IPS-NIHi11 (cell line): ENCODE results near the gene SKI.
"Not testable (repeated sequence)": the region's sequence is repeated elsewhere in the genome, so short reads cannot be mapped to it uniquely, and the experiment has no call there.

Experiments
- DNase-seq: peaks from one replicate; pipeline ENCODE4 v3.0.0; 2012; ENCODE audit warnings: mixed read lengths, low spot score

Gene SKI

DNA sequence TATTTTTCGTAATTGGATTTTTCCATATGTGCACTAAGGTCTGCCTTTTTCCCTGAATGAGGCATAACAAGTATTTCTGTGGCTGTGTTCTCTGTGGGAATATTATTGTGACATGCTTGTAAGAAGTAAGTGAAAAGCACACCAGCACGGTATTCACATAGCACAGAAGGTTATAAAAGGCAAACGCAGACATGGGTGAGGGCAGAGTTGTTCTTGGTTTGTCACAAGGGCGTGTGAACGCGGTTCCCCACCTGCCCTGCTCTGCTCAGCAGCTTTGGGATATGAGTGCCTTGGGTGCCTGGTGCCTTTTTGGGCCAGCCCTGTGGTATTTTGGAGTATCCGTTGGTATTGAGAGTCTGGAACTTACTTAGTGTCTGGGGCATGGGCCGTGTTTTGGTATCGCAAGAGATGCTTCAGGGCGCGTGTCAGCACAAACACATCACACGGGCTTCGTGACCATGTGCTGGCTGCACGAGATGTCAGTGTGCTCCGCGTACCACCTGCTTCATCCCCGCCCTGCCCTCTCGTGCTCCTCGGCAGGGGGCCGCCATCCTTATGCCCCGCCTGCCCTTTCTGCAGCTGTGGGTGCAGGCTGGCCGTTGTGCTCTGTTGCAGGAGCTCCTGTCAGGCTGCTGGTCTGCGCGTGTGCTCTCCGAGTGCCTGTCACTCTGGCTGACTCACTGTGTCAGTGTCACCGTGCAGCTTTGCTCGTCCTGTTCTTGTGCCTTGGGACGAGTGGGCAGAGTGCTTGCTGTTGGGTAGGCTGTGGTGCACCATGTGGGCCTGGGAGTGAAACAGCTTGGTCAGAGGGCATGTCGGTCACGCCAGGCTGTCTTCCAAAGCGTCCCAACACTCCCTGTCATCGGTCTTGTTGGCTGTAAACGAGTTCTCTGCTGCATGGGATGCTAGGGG lies 15.0 kb downstream of the SKI start:
- DNase-seq, result no peak

DNA sequence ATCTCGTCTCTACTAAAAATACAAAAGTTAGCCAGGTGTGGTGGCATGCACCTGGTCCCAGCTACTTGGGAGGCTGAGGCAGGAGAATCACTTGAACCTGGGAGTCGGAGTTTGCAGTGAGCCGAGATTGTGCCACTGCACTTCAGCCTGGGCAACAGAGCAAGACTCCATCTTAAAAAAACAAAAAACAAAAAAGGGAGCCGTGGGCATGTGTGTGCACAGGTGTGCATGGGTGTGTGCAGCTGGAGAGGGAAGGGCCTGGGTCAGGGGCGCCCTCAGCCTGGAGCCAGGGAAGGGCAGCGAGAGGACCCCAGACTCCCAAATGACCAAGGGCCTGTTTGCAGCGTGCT lies 18.9 kb downstream of the SKI start:
- DNase-seq, result not testable (repeated sequence)

DNA sequence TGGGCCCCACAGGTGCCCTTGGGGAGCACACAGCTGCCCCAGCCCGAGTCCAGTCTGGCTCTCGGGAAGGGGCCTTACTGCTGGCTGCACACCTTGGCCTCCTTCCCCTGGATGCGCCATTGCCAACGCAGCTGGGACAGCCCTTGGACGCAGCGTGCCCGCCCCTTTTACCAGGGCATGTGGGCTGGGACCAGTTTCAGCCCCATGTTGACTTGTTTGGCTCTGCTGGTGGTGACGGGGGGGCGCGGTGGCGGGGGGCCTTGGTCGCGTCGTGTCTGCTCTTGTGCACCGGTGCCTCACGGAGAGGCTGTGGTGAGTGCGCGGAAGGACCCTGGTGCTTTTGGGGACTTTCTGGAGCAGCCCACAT lies 19.6 kb downstream of the SKI start:
- DNase-seq, result no peak

DNA sequence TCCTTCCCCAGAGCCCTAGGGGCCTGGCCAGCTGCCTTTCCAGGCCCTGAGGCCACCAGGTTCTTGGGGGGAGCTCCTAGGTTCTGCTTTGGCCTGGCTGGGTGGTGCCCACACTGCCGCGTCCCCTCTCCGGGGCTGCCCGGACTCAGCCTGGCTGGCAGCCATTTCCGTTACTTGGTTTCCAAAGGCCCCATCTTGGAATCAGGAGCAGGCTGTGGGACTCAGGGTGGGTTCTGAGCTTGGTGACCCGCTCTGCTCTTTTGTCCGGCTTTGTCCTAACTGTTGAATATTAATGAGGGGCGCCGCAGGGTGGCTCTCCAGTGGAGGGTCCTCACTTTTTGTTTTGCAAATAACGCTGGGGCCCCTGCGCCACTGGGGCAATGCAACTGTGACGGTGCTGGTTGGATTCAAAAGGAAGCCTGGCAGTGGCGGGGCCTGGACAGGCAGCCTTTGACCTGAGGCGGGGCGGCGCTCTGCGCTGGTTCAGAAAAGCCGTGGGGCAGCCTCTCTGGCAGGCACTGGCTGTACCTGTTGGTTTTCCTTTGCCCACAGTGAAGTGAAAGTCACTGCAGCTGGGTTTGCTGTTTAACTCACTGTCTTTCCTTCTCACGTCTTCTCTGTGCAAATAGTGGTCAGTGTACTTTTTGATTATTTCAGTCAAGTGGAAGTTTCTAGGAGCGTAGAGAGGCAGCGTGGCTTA lies 20.2 kb downstream of the SKI start:
- peak; percentile 95 for DNase-seq

DNA sequence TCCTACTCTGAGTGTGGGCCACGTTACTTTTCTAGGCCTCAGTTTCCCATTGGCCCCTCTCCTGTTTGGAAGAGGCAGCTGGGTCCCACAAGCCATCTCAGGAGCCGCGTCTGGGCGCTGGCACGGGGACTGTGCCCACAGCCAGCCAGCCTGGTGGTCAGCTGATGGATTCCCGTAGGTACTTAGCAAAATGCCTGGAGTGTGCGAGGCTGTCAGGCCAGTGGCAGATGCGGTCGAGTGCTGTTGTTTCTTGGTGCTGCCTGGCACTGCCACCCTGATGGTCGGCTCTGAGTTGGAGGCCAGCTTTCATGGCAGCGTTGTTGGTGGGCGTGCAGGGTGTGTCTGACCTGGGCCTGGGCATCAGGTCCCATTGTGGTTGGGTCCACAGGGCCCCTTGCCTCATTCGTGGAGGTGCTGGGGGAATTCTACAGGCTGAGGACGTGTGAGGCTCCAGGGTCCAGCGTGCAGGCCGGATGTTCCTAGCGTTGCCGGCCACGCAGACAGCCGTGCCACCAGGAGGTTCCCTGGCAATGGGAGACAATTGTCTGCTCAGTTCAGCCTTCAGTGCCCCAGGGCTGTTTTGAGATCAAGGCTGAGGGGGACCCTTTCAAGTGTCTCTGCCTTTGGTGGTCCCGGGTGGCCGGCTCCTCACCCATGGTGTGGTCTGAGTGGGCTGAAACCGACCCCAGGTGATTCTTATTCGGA lies 20.9 kb downstream of the SKI start:
- no peak for DNase-seq

DNA sequence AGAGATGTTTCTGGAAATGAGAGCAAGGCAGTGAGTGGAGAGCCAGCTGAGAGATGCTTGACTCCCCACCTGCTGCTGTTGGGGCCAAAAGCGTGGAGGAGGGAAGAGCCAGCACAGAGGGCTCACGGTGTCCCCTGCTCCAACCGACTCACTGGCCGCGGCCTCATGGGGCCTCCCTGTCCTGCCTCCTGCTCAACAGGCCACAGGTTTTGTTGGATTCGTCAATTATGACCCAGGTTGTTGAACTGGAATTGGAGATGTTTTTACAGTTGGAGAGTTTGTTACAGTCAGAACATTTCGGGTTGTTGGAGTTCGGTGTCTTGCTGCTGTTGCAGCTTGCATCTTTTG lies 21.4 kb downstream of the SKI start:
- DNase-seq, result no peak

DNA sequence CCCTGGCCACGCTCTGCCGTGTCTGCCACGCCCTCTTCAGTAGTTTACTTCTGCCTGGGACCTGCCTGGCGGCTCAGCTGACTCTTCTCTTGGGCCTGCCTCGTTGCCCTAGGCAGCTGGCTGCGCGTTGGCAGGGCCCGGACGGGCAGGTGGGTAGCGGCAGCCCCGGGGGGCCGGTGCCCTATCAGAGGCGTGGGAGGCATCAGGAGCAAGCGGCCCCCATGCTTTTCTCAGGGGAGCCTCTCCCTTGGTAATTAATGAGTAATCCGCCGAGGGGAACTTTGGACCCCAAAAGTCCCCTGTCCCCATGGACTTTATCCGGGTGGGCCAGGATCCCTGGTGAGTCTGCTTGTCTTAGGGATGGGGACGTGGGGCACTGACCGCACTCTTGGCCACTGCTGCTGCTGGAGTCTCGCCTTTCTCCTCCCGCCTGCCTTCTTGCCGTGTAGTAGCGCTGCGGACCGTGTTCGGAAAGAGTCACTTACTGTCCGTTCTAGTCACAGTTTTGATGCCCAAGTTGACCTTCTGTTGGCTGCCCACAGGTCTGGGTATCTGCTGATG lies 22.7 kb downstream of the SKI start:
- no peak for DNase-seq

DNA sequence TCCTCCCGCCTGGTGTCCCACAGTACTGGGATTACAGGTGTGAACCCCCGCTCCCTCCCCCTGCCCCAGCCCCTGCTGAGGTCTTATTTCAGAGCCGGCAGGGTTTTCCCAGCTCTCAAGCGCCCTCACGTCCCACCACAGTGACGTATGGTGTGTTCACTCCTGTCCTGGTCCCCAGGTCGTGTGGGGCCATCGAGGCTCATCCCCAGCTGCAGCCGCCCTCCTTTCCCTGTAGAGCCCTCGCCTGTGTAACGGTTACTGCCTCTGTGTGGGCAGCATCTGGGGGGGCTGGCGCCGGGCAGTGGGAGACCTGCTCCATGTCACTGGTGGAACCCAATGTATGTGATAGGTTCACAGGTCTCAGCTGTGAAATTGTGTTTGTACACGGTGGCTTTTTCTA lies 23.2 kb downstream of the SKI start:
- DNase-seq, result no peak

DNA sequence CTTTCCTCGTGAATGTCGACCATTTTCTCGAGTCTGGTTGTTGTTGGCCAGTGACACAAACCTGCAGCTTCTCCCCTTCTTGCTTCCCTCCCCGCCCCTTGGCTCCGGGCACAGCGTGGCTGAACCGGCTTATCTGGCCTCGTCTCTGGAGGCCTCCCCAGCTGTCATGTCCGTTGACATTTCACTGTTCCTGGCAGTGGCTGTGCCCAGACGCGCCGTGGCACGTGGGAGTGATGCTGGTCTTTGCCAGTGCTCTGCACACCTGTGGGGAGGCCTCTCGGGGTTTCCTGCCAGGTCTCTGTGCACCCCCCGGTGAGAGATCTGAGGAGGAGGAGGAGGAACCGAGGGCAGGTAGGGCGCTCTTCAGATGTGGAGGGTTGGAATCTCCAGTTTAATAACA lies 23.7 kb downstream of the SKI start:
- no peak for DNase-seq

DNA sequence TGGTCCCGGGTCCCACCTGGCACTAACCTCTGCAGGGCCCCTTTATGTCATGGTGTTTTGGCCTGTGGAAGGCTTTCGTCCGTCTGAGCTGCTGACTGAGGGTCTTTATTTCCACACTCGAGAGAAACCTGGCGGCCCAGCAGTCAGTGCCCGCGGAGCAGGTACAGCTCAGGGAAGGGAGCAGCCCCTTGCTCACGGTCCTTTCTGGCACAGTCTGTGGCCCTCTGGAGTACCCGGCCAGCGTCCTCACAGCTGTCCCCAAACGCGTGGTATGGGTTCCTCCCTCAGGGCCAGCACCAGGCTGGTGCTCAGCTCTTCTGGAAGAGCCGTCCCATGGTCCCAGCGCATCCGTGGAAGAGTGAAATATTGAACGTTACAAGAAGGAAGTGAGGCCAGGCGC lies 24.3 kb downstream of the SKI start:
- no peak for DNase-seq

DNA sequence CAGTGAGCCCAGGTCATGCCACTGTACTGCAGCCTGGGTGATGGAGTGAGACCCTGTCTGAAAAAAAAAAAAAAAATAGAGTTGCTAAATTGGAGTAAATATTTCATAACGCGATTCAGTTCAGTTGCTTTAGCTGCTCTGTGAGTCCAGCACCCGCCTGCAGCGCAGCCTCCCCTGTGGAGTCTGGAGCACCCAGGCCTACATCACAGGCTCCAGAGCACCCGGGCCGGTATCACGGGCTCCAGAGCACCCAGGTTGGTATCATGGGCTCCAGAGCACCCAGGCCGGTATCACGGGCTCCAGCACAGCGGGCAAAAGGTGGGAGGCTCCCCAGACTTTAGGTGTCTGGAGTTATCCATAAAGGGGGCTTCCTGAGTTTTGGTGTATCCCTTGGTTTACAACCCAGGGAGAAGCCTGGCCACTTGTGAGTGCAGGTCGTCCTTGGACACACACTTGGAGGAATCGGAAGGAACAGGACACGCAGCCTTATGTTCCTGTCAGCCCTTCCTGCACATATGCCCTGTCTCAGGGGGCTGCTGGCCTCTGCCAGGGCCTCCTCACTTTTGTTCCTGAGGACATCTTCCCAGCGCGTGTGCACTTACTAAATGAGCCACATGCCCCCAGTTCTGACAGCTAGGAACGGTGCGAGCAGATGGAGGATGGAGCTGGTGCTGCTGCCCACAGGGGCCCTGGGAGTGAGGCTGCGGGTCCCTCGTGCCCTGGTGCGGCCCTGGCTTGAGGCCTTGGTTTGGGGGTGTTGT lies 25.1 kb downstream of the SKI start:
- no peak for DNase-seq

DNA sequence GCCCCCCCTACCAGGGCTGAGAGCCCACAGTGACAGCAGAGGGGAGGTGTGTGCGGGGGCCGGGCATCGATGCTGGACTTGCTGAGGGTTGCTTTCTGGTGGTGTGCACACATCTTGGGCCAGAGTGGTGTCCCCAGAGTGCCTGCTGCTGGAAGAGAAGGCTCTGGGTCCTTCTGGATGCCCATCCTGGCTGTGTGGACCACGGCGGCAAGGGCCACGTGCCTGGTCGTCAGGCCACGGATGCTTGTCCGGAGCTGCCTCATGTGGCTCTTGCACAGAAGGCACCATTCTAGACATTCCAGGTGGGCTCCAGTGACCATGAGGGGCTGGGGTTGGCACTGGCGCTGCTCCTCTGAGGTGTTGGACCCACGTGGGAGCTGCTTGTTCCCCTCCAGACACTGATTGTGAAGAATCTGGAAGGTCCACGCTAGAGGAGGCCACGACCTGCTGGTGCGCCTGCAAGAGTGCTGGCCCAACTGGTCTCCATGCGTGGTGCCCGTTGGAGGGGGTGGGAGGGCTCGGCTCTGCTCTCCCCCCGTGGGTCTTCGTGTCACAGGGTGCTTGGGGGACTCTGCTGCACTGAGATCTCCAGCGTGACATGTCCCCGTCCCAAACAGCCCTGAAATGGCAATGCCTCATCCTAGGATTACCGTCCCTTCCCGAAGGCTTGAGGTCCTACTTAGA lies 25.8 kb downstream of the SKI start:
- DNase-seq, result no peak

DNA sequence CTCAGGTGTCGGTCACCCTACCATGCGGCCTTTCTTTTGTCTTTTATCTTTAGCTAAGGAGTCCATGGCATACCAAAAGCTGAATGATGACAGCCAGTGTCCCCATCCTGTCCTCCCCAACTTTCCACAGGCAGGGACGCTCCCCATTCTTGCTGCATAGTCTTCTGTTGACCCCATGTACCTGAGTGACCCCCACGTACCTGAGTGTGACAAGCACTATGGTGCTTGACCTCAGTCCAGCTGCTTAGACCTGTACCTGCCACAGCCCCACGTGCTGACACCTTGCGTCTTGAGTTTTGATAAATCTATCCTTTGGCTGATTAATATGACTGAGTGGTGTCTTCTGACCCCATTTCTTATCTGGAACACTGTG lies 26.9 kb downstream of the SKI start:
- no peak for DNase-seq

DNA sequence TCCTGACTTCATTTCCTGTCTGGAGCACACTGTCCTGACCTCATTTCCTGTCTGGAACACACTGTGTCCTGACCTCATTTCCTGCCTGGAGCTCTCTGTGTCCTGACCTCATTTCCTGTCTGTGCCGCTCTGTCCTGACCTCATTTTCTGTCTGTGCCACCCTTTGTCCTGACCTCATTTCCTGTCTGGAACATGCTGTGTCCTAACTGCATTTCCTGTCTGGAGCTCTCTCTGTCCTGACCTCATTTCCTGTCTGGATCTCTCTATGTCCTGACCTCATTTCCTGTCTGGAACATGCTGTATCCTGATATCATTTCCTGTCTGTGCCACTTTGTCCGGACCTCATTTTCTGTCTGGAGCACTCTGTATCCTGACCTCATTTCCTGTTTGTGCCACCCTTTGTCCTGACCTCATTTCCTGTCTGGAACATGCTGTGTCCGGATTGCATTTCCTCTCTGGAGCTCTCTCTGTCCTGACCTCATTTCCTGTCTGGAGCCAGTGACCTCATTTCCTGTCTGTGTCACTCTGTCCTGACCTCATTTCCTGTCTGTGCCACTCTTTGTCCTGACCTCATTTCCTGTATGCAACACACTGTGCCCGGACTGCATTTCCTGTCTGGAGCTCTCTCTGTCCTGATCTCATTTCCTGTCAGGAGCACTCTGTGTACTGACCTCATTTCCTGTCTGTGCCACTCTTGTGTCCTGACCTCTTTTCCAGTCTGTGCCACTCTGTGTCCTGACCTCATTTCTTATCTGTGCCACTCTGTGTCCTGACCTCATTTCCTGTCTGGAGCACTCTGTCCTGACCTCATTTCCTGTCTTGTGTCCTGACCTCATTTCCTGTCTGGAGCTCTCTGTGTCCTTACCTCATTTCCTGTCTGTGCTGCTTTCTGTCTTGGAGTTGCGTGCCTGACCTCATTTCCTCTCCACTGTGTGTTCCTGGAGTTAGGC lies 27.6 kb downstream of the SKI start:
- DNase-seq, result no peak

DNA sequence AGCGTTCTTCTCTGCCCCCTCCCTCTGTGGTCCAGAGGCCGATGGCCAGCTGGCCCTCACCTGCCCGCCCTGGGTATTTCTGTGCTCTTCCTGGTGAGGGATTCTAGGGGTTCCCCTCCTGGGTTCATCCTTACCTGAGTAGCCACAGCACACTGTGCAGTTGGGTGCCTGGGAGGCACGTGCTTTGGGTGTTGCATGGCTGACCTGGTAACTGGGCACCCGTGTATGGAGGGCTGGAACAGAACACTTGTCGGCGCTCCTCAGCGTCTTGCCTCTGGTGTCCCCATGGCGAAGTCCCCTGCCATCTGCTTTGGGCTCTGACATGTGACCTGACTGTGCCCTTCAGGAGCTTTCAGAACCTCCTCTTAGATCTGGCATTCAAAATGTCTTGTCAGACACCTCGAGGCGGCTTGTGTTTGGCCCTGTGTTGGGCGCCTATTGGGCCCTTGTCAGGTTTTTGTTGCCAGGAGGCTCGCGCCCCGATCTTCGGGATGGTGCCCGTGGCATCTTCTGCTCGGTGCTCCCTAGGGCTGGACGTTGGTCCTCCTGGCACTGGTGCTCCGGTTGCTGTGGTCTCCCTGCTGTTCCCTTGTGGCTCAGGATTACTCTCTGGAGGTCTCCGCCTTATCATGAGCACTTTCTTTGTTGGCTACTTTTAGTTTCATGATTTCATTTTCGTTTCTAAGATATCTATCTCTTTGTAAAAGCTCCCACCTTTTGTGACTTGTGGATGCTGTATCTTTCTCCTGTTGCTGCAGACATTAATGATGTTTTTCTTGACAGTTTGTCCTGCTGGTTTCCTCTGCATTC lies 28.5 kb downstream of the SKI start:
- DNase-seq, result no peak

DNA sequence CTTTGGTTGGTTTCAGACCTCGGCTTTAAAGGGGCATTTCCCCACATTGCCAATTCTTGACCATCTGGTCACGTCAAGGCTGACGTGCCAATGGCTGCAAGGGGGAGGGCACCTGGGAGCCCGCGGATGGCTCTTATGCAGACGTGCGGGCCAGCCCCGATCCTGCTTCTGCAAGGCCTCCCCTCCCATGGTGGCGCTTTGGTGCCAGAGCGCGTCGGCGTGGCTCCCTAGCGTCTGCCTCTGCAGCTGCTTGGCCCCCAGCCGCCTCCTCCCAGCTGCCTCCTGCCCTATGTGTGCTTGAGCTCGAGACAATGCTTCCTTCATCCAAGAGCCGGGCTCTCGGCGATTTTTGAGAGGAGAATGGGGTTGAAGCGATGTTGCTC lies 29.1 kb downstream of the SKI start:
- DNase-seq, result no peak

DNA sequence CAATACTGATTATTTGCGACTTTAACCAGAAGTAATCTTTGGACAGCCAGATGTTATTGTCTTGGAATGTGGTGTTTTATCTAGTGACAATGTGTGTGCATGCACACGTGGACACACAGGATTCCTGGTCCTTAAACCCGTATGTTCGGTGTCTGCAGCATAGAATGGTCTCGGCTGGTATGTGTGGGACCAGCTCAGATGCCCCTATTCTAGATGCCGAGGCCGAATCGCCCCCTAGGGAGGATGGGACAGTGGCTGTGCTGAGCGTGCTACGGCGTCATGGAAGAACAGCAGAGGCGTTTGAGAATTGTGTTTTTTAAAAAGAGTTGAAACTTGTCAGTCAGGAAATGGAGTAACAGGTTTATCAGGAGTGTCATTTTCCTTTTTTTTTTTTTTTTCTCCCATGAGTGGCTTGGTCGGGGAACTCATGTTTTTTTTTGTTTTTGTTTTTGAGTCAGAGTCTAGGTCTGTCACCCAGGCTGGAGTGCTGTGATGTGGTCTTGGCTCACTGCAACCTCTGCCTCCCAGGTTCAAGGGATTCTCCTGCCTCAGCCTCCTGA lies 30.1 kb downstream of the SKI start:
- no peak for DNase-seq

DNA sequence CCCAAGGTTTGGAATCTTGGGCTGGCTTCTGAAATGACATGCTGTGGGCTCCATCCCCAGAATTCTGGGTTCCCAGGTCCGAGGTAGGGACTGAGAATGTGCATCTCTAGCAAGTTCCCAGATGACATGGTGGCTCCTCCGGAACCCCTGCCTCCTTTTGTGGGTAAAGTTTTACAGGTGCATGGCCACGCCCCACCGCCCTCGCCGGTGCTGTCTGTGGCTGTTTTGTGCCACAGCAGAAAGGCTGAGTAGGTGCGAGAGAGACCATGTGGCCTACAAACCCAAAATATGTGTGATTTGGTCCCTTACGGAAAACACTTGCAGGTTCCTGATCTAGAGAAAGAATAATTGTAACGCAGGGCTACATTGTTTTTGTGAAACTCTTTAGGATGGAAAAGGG lies 30.9 kb downstream of the SKI start:
- DNase-seq, result no peak

DNA sequence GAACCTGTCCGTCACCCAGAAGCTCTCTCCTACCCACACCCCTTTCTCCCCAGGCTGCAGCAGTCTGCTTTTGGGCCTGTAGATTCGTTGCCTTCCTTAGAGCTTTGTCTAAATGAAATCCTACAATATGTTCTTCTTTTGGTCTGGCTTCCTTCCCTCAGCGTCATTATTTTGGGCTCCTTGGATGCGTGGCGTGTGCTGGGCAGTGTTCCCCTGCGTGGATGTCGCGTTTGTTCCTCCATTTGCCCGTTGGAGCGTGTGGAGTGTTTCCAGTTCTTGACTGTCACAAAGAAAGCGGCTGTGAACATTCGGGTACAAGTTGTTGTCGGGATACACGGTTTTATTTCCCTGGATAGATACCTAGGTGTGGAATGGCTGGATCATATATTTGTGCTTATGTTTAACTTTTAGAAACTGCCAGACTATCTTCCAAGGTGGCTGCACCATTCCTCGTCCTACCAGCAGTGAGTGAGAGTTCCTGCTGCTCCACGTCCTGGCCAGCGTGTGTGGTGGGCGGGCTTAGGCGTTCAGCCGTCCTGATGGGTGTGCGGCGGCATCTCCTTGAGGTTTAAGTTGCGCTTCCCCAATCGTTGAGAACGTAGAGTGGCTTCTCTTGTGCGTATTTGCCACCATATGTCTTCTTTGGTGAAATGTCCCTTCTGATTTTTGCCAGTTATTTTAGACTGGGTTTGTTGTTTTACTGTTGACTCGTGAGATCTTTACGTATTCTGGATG lies 31.7 kb downstream of the SKI start:
- no peak for DNase-seq
